Sigmoid colon (tissue), 7 donors: ENCODE measurements around the gene CNPY3. TPM values are rescaled to one million over a fixed set of nuclear protein-coding genes. Genes with fewer than 3 reads are reported as not detected.

ENCODE experiments used
- polyA plus RNA-seq, 3 donors: library from polyadenylated mRNA; stranded (reverse); fragments of 200-250 nt; gene quantifications; one replicate each; pipeline ENCODE4 v1.2.3, GENCODE V29; 2013
- total RNA-seq, 4 donors: library from RNA; depleted of rRNA; stranded (reverse); fragments of >200 nt; gene quantifications; one replicate each; pipeline ENCODE4 v1.1.0, GENCODE V29; 2016
- donor health status: healthy with polysubstance abuse.
- donor health status: Bipolar disorder and iron deficiency.
- donor health status: healthy.

Gene CNPY3
- total and polyA plus RNA-seq, 7 donors, result 11.8 to 37.5 (median 23.4) TPM

Other genes with a start within 250 kb of the CNPY3 start
- gene PRPH2, start 206.9 kb upstream of the CNPY3 start, total RNA-seq, result 1 to 10 TPM in 2 of 4 donors, under 1 TPM in 2; 0.66 to 3.5 (median 1.9) TPM
- gene PRPH2, start 206.9 kb upstream of the CNPY3 start, polyA plus RNA-seq, result under 1 TPM in 2 of 3 donors, not detected in 1; under 0.01 to 0.71 TPM
- 10 to 100 TPM; 16.6 to 39.6 (median 27.7) TPM for gene TBCC, start 183.4 kb upstream of the CNPY3 start, total RNA-seq
- 10 to 100 TPM; 30.6 to 35.9 (median 35.4) TPM for gene TBCC, start 183.4 kb upstream of the CNPY3 start, polyA plus RNA-seq
- 10 to 100 TPM; 13.6 to 18.5 (median 17.4) TPM for gene BICRAL, start 147.4 kb upstream of the CNPY3 start, total RNA-seq
- 1 to 10 TPM; 4.6 to 7.8 (median 4.8) TPM for gene BICRAL, start 147.4 kb upstream of the CNPY3 start, polyA plus RNA-seq
- 10 to 100 TPM; 67.6 to 79.0 (median 75.7) TPM for gene RPL7L1, start 49.9 kb upstream of the CNPY3 start, total RNA-seq
- 10 to 100 TPM; 30.6 to 58.9 (median 38.1) TPM for gene RPL7L1, start 49.9 kb upstream of the CNPY3 start, polyA plus RNA-seq
- not detected for gene PTCRA, start 13.4 kb upstream of the CNPY3 start, total RNA-seq
- gene PTCRA, start 13.4 kb upstream of the CNPY3 start, polyA plus RNA-seq, result under 1 TPM in 1 of 3 donors, not detected in 2; 0.23 TPM
- under 1 TPM in 1 of 4 donors, not detected in 3; 0.54 TPM for gene GNMT, start 31.3 kb downstream of the CNPY3 start, total RNA-seq
- gene GNMT, start 31.3 kb downstream of the CNPY3 start, polyA plus RNA-seq, result under 1 TPM in 1 of 3 donors, not detected in 2; 0.45 TPM
- 10 to 100 TPM; 10.2 to 19.1 (median 18.2) TPM for gene PEX6, start 49.7 kb downstream of the CNPY3 start, total RNA-seq
- 10 to 100 TPM; 12.6 to 21.5 (median 14.0) TPM for gene PEX6, start 49.7 kb downstream of the CNPY3 start, polyA plus RNA-seq
- 10 to 100 TPM; 26.7 to 41.5 (median 33.9) TPM for gene PPP2R5D, start 55.1 kb downstream of the CNPY3 start, total RNA-seq
- 10 to 100 TPM; 29.4 to 38.8 (median 35.5) TPM for gene PPP2R5D, start 55.1 kb downstream of the CNPY3 start, polyA plus RNA-seq
- 10 to 100 TPM; 49.0 to 91.5 (median 71.5) TPM for gene MEA1, start 84.5 kb downstream of the CNPY3 start, total RNA-seq
- gene MEA1, start 84.5 kb downstream of the CNPY3 start, polyA plus RNA-seq, result 10 to 100 TPM; 59.1 to 93.1 (median 75.1) TPM
- gene KLHDC3, start 84.8 kb downstream of the CNPY3 start, total RNA-seq, result 100 to 1,000 TPM in 3 of 4 donors, 10 to 100 TPM in 1; 68.4 to 158 (median 105) TPM
- 10 to 100 TPM; 64.3 to 69.7 (median 69.1) TPM for gene KLHDC3, start 84.8 kb downstream of the CNPY3 start, polyA plus RNA-seq
- 10 to 100 TPM; 40.5 to 46.6 (median 43.3) TPM for gene RRP36, start 92.1 kb downstream of the CNPY3 start, total RNA-seq
- gene RRP36, start 92.1 kb downstream of the CNPY3 start, polyA plus RNA-seq, result 10 to 100 TPM; 24.6 to 50.8 (median 27.3) TPM
- gene CUL7, start 124.4 kb downstream of the CNPY3 start, total RNA-seq, result 10 to 100 TPM; 10.3 to 14.4 (median 11.0) TPM
- 1 to 10 TPM; 3.0 to 6.9 (median 3.2) TPM for gene CUL7, start 124.4 kb downstream of the CNPY3 start, polyA plus RNA-seq
- gene MRPL2, start 130.0 kb downstream of the CNPY3 start, total RNA-seq, result 10 to 100 TPM; 14.1 to 25.7 (median 18.3) TPM
- gene MRPL2, start 130.0 kb downstream of the CNPY3 start, polyA plus RNA-seq, result 10 to 100 TPM; 65.9 to 70.2 (median 68.5) TPM
- 10 to 100 TPM; 23.2 to 44.9 (median 34.6) TPM for gene KLC4, start 130.2 kb downstream of the CNPY3 start, total RNA-seq
- 100 to 1,000 TPM in 1 of 3 donors, 10 to 100 TPM in 2; 58.4 to 116 (median 84.1) TPM for gene KLC4, start 130.2 kb downstream of the CNPY3 start, polyA plus RNA-seq
- 1 to 10 TPM; 4.8 to 9.7 (median 7.7) TPM for gene PTK7, start 146.8 kb downstream of the CNPY3 start, total RNA-seq
- gene PTK7, start 146.8 kb downstream of the CNPY3 start, polyA plus RNA-seq, result 10 to 100 TPM in 1 of 3 donors, 1 to 10 TPM in 2; 1.2 to 15.6 (median 1.8) TPM
- 10 to 100 TPM; 64.2 to 96.9 (median 89.1) TPM for gene SRF, start 241.8 kb downstream of the CNPY3 start, total RNA-seq
- 10 to 100 TPM; 12.6 to 31.2 (median 13.9) TPM for gene SRF, start 241.8 kb downstream of the CNPY3 start, polyA plus RNA-seq